NCI-H460 (cell line): Measurements from ENCODE around the gene SFI1. TPM values are rescaled to one million over a fixed set of nuclear protein-coding genes. Genes with fewer than 3 reads are reported as not detected.
"Not testable (repeated sequence)": the region's sequence is repeated elsewhere in the genome, so short reads cannot be mapped to it uniquely, and the experiment has no call there.

ENCODE experiments used
- DNase-seq: peaks from one replicate; pipeline ENCODE4 v3.0.0-alpha.2; 2016; ENCODE audit warnings: low read depth; ENCODE audit errors: extremely low read depth
- total RNA-seq: library from RNA; depleted of rRNA; stranded (reverse); fragments of >200 nt; shearing (Covaris generic); gene quantifications from 2 replicates; pipeline ENCODE4 v1.2.3, GENCODE V29; 2014

Gene SFI1
- total RNA-seq, 1 experiment from 2014 or later, result 10.5 TPM

DNA sequence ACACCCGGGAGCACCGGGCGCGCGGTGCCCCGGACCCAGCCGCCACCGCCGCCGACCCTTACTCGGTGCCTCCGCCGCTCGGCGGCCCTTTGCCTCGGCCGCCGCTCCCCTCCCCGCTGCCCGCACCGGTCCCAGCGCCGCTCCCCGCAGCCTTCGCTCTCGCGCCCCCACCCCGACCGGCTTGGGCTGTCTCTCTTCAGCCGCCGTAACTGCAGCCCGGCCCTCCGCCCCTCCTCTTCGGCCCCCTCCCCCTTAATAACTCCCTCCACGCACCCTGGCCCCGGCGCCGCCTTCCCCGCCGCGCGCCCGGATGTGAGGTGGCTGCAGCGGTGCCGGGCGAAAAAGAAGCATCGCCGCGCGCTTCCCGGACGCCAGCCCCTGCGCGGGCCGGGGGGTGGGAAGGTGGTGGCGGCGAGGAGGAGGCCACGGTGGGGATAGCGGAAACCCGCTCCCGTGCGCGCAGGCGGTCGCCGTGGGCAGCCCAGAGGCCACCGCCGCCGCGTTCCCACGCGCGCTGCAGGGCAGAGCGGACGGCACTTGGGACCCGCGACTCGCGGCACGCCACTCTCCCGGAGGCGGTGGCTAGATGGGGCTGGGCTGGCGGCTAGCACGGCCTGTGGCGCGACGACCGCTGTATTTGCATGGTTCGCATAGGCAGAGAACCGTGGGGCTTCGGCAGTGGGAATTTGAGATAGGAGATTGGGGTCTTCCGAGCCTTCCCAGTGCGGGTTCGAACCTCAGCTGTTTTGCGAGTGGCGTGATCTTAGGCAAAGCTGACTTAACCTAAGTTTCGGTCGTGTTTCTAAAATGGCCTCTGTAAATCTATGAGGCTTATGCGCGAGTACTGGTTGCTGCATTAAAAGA lies 6.5 kb upstream of the SFI1 start, which contains the start of gene EIF4ENIF1:
EIF4ENIF1 (minus strand) TSS at position 211 of the 864 bp plus-strand sequence. CDS start 1,124 bp downstream, outside the sequence.
- peak; percentile 64 for DNase-seq

DNA sequence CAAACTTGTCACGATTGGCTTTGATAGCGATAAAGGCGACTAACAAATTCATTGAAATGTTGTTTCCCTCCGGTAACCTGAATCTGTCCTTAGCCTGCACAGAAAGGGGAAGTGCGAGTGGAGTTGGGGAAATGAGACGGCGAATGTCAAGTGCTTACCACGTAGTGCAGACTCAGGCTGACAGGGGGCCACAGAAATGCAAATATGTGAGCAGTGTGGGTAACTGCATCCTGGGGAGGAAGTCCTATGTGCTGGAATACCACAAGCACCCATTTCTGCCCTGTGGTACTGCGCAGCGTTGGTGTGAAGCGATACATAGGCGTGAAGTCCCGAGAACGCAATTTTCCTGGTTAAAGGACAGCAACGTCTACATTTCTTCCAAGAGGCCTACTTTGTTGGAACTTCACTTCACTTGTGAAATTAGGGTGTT lies 5.8 kb upstream of the SFI1 start:
- DNase-seq, result no peak

DNA sequence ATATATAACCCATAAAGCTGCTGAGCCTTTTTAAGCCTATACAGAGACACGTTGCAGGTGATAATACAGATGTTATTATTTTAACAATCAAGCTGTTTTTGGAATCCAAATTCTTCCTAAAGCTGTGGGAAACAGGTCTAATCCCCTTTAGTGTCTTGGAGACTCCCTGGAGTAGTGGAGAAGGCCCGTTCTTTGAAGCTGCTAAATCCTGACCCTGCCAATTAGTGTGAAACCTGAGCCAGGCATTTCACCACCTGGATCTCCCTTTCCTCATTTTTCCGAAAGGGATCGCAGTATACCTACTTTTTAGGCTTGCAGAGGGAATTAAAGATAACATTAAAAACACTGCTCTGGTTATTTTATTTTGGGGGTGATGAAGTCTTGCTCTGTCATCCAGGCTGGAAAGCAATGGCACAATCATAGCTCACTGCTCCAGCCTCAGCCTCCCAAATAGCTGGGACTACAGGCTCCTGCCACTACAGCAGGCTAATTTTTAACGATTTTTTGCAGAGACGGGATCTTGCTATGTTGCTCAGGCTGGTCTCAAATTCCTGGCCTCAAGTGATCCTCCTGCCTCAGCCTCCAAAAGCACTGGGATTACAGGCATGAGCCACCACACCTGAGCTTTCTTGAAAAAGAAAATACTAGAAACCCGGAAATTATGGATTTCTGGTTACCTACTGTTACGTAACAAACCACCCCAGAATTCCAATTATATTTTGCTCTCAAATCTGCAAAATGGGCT lies 4.9 kb upstream of the SFI1 start:
- no peak for DNase-seq

DNA sequence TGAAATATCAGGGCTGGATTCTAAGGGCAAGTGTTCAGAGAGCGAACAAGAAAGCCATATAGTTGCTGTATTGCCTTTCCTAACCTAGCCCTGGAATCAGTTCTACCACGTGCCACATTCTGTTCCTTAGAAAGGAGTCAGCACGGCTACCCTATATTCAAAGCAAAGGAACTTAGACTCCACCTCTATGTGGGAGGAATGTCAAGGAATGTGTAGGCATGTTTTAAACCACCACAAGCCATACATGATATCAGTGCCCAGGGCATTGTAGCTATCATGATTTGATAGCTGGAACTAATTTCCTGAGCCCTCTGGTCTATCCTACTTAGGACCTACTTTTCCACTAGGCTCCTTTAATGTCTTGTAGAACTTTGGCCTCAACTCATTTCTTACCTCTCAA lies 4.2 kb upstream of the SFI1 start:
- no peak for DNase-seq

DNA sequence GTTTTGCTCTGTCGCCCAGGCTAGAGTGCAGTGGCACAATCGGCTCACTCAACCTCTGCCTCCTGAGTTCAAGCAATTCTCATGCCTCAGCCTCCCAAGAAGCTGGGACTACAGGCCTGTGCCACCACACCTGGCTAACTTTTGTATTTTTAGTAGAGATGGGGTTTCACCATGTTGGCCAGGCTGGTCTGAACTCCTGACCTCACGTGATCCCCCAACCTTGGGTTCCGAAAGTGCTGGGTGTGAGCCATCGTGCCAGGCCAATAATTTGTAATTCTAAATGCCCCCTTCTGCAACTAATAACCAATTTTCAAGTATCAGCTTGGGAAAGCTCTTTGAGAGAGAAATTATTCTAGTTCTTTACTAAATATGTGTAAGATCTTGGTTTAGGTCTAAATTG lies 3.0 kb upstream of the SFI1 start:
- DNase-seq, result not testable (repeated sequence)

DNA sequence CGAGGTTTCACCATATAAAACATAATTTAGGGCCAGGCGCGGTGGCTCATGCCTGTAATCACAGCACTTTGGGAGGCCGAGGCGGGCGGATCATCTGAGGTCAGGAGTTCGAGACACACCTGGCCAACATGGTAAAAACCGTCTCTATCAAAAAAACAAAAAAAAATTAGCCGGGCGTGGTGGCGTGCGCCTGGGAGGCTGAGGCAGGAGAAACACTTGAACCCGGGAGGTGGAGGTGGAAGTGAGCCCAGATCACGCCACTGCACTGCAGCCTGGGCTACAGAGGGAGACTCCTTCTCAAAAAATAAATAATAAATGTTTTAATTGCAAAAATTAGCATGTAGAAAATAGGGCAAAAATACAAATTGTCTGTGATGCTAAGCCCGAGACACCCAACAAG lies 993 bp upstream of the SFI1 start:
- no peak for DNase-seq

DNA sequence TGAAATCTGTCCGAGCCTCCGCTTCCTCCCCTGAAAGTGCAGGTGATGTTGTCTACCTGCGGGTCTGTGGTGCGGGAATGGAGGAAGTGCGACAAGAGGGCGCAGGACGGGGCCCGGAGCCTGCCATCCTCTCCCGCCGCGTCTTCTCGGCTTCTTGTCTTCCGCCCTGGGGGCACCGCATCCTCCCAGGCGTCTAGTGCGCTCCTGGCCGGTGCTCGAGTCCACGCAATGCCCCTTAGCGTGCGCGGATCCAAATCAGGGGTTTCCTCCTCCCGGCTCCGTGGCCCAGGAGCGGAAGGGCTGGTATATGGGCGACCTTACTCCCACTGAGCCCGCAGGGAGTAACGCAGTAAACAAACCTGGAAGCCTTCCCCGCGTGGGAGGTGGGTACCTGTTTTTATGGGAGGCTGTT lies 405 bp downstream of the SFI1 start:
- no peak for DNase-seq

DNA sequence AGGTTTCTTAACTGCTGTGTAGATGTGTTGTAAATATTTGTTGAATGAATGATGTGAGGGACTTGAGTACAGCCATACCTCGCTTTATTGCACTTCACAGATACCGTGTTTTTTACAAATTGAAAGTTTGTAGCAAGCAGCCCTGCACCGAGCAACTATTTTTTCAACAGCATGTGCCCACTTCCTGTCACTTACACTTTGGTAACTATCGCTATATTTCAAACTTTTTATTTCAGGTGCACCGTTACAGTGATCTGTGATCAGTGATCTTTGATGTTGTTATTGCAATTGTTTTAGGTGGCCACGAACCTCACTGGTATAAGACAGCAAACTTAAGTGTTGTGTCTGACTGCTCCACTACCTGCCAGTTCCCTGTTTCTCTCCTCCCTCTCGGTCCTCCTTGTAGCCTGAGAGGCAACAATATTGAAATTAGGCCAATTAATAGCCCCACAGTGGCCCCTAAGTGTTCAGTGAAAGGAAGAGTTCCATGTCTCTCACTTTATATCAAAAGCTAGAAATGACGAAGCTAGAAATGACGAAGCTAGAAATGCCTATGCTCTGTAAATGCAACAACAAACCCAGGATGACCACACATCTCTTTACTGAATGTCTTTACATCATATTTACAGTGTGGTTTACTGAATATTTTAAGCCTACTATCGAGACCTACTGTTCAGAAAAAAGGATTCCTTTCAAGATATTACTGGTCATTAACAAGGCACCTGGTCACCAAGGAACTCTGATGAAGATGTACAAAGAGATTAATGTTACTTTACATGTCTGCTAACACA lies 1.0 kb downstream of the SFI1 start:
- no peak for DNase-seq

DNA sequence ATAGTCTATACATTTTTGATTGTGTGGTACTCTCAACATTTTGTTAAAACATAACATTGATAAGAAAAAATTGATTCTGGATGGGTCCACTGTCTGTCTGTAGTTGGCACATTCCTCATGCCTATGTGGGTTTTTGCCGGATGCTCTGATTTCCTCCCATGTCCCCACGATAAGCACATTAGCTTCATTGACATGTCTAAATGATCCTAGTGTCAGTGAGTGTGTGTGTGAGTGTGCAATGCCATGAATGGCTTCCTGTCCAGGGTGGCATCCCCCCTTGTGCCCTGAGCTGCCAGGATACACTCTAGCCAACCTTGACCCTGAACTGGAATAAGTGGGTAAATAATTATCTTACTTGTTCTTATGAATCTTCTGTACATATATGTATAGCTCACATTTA lies 5.4 kb downstream of the SFI1 start:
- no peak for DNase-seq

DNA sequence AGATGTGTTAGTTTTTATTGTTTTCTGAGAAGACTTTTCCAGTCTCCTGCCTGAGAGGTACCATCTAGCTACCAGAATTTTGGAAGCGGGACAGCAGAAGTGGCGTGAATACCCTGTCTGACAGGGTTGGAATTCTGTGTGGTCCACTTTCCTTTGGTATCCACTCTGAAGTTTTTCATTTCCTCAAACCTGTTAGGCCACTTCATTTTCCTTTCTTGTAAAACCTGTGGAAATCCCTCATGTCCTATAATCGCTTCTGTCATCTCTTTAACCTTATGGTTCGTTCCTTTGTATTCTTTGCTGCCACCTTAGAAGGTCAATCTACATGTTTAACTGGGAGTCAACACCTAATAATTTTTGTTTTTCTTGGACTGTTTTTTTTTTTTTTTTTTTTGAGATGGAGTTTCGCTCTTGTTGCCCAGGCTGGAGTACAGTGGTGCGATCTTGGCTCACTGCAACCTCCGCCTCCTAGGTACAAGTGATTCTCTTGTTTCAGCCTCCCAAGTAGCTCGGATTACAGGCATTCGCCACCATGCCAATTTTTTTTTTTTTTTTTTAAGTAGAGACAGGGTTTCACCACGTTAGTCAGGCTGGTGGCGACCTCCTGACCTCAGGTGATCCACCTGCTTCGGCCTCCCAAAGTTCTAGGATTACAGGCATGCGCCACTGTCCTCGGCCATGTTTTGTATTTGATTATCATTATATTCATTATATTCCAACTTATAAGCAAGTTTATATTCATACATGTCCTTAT lies 7.1 kb downstream of the SFI1 start:
- no peak for DNase-seq

DNA sequence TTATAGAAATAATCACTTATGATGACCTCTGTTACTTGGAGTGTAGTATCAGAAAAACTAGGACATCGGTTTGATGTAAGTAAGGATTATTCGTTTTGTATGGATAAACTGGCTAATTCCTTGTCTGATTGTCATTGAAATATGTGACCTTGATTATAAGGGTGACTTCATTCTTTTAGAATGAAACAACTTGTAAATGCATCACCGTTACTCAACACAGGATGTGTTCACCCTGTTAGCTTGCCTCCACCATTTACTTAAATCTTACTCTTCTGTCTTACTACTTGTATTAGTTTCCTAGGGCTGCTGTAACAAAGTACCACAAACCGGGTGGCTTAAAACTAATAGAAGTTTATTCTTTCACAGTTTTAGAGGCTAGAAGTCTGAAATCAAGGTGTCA lies 7.9 kb downstream of the SFI1 start:
- no peak for DNase-seq

DNA sequence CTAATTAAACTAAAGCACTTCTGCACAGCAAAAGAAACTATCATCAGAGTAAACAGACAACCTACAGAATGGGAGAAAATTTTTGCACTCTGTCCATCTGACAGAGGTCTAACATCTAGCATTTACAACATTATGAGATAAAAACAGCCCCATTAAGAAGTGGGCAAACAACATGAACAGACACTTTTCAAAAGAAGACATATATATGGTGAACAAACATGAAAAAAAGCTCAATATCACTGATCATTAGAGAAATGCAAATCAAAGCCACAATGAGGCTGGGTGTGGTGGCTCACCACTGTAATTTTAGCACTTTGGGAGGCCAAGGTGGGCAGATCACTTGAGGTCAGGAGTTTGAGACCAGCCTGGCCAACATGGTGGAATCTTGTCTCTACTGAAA lies 11.2 kb downstream of the SFI1 start:
- DNase-seq, result not testable (repeated sequence)

DNA sequence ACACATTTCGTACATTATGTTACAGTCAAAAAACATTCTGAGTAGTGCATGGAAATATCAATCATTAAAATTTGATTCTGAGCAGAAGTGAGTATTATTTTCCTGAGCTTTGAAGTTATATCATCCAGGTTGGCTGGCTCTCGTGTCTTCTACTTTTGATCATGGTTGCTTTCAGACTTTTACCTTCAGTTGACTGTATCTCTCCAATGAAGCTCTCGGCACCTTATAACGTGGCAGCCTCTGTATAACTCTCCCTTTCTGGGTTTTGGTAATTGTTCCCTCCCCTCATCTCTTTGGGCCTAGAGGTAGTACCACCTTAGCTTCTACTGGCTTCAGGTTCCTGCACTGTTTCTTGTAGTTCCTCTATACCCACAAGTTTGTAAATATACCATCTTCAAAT lies 12.2 kb downstream of the SFI1 start:
- no peak for DNase-seq

DNA sequence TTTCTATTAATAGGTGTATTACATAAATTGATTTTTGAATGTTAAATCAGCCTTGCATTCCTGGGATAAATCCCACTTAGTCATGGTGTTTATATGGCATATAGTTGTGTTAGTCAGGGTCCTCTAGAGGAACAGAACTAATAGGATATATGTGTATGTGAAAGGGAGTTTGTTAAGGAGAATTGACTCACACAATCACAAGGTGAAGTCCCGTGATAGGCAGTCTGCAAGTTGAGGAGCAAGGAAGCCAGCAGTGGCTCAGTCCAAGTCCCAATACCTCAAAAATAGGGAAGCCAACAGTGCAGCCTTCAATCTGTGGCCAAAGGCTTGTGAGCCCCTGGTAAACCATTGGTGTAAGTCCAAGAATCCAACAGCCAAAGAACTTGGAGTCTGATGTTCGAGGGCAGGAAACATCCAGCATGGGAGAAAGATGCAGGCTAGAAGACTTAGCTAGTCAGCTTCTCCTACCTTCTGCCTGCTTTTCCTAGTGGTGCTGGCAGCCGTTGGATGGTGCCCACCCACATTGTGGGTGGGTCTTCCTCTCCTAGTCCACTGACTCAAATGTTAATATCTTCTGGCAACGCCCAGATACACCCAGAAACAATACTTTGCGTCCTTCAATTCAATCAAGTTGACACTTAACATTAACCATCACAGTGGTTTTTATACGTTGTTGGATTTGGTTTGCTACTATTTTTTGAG lies 12.9 kb downstream of the SFI1 start:
- no peak for DNase-seq

DNA sequence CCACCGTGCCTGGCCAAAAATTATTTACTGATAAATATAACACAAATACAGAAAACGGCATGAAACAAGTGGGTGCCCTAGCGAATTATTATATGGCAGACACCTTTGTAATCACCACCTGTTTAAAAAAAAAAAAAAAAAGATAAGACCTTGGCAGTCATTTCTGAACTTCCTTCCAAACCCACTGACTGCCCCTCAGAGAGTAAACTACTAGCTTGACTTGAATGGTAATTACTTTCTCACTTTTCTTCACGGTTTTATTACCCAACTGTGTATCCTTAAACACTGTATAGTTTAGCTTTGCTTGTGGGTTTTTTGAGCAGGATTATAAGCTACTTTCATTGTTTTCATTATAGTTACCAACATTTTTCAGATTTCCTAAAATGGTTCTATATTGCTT lies 23.7 kb downstream of the SFI1 start:
- no peak for DNase-seq

DNA sequence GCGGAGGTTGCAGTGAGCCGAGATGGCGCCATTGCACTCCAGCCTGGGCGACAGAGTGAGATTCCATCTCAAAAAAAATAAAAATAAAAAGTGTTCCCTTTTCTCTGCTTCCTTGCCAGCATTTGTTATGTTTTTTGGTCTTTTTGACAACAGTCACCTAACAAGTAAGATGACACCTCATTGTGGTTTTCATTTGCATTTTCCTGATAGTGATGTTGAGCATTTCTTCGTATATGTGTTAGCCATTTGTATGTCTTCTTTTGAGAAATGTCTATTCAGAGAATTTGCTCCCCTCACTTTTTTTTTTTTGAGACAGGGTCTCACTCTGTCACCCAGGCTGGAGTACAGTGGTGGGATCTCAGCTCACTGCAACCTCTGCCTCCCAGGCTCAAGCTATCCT lies 27.8 kb downstream of the SFI1 start:
- DNase-seq, result not testable (repeated sequence)

DNA sequence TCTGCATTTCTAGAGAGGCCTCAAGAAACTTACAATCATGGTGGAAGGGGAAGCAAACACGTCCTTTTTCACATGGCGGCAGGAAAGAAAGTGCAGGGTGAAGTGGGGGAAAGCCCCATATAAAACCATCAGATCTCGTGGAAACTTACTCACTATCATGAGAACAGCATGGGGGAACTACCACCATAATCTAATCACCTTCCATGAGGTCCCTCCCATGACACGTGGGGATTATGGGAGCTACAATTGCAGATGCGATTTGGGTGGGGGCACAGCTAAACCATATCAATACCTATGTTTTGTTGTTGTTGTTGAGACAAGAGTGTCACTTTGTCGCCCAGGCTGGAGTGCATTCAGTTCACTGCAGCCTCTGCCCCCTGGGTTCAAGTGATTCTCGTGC lies 29.9 kb downstream of the SFI1 start:
- no peak for DNase-seq

DNA sequence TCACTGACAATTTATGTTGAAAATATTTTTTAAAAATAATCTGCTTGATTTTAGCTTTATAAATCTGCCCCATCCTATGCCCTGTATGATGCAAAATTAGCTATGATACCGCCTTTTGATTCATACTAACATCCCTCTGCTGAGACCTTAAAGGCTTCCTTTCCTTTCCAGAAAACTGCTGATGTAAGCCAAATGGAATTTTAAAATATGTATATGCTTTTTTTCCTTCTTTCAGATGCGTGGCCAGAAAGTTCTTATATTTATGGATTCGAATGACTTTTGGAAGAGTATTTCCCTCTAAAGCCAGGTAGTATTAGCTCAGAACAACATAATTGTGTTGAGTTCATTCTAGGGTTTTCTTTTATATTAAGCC lies 34.5 kb downstream of the SFI1 start:
- DNase-seq, result no peak

DNA sequence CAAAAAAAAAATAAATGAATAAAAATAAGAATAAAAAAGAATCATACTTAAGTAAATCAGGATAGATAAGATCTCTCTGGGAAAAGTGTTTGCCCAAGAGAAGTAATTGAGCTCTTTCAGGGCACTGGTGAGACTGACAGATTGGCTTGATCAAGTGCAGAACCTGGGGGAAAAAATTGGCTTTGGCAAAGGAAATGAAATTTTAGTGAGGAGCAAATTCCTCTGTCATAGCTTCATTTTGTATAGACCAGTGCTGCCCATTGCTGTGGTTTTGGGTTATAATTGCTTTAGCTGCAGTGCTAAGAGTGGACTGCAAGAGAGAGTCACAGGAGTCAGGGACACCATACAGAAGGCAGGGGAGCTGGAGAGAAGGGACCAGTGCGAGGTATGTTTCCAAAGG lies 35.7 kb downstream of the SFI1 start:
- no peak for DNase-seq

DNA sequence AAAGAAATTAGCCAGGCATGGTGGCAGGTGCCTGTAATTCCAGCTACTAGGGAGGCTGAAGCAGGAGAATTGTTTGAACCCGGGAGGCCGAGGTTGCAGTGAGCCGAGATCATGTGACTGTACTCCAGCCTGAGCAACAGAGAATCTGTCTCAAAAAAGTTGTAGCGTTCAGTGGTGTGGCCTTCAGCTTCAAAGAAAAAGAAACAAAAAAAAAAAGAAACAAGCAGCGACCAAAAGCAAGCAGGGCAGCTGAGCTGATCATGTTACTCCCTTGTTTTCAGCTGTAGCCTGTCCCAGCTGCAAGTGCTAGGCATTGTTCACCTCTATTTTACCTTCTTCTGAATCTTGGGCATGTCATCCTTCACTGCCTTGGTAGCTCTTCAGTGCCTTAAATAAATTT lies 37.0 kb downstream of the SFI1 start:
- DNase-seq, result no peak
